Measurements from ENCODE around the gene KRT15. TPM values are rescaled to one million over a fixed set of nuclear protein-coding genes. Genes with fewer than 3 reads are reported as not detected.

The KRT15 gene
- total and polyA plus RNA-seq, 5 donors: 0.11 TPM; not detected in 4

- no peaks in the 10 kb centered on the region for H3K9me3 ChIP-seq (ENCODE audit: control insufficient read depth, low read length)
- no peak overlapping the region for H3K4me3 ChIP-seq (ENCODE audit: low read length)
- intact Hi-C loops (cut with DNase I): no loop called here
- WGBS: 75% methylated on average over 10 of the region's 10 CpGs
- H3K27me3 ChIP-seq (ENCODE audit: control insufficient read depth, insufficient read depth): no peaks in the 10 kb centered on the region
- H3K27ac ChIP-seq (ENCODE audit: low read length): no peak overlapping the region
- DNase-seq (no peak), ATAC-seq (no peak)
- H3K4me1 ChIP-seq (ENCODE audit: control insufficient read depth, insufficient read depth, low read length): no peaks in the 10 kb centered on the region
Measured at GRCh38 chr17:41511716-41512115, 7.0 kb downstream of the KRT15 start.

- intact Hi-C loops (cut with DNase I): no loop called here
- 57% methylated on average over 4 of the region's 4 CpGs for WGBS
- Histone ChIP-seq H3K4me3 (ENCODE audit: low read length) (no peak overlapping the region), H3K9me3 (ENCODE audit: control insufficient read depth, low read length) (no peaks in the 10 kb centered on the region), H3K27me3 (ENCODE audit: control insufficient read depth, insufficient read depth) (no peaks in the 10 kb centered on the region), H3K4me1 (ENCODE audit: control insufficient read depth, insufficient read depth, low read length) (no peaks in the 10 kb centered on the region), H3K27ac (ENCODE audit: low read length) (no peak overlapping the region)
- ATAC-seq (peak in 1 of 2 donors; percentile 57), DNase-seq (no peak)
Measured at GRCh38 chr17:41511116-41511515, 7.6 kb downstream of the KRT15 start.

- no peaks in the 10 kb centered on the region for H3K27me3 ChIP-seq (ENCODE audit: control insufficient read depth, insufficient read depth)
- no peaks in the 10 kb centered on the region for H3K9me3 ChIP-seq (ENCODE audit: control insufficient read depth, low read length)
- 76% methylated on average over 7 of the region's 7 CpGs for WGBS
- DNase-seq (no peak), ATAC-seq (no peak)
- no peak overlapping the region for H3K4me3 ChIP-seq (ENCODE audit: low read length)
- H3K27ac ChIP-seq (ENCODE audit: low read length): no peak overlapping the region
- intact Hi-C loops (cut with DNase I): no loop called here
- H3K4me1 ChIP-seq (ENCODE audit: control insufficient read depth, insufficient read depth, low read length): no peaks in the 10 kb centered on the region
Measured at GRCh38 chr17:41510251-41511065, 8.2 kb downstream of the KRT15 start.

- no peak for DNase-seq
- Histone ChIP-seq H3K27me3 (ENCODE audit: control insufficient read depth, insufficient read depth) (no peaks in the 10 kb centered on the region), H3K4me1 (ENCODE audit: control insufficient read depth, insufficient read depth, low read length) (no peaks in the 10 kb centered on the region), H3K4me3 (ENCODE audit: low read length) (no peak overlapping the region), H3K27ac (ENCODE audit: low read length) (no peak overlapping the region), H3K9me3 (ENCODE audit: control insufficient read depth, low read length) (no peaks in the 10 kb centered on the region)
- WGBS: 44% methylated on average over 10 of the region's 10 CpGs
- ATAC-seq: no peak
- intact Hi-C loops (cut with DNase I): no loop called here
Measured at GRCh38 chr17:41507315-41507880, 11.3 kb downstream of the KRT15 start.

- Histone ChIP-seq H3K9me3 (ENCODE audit: control insufficient read depth, low read length) (no peaks in the 10 kb centered on the region), H3K27me3 (ENCODE audit: control insufficient read depth, insufficient read depth) (no peaks in the 10 kb centered on the region), H3K27ac (ENCODE audit: low read length) (no peak overlapping the region), H3K4me3 (ENCODE audit: low read length) (no peak overlapping the region), H3K4me1 (ENCODE audit: control insufficient read depth, insufficient read depth, low read length) (no peaks in the 10 kb centered on the region)
- no peak for DNase-seq
- intact Hi-C loops (cut with DNase I): no loop called here
- no peak for ATAC-seq
- WGBS: 80% methylated on average over 14 of the region's 14 CpGs
Measured at GRCh38 chr17:41505809-41506767, 12.6 kb downstream of the KRT15 start.

- 85% methylated on average over 17 of the region's 17 CpGs for WGBS
- no peaks in the 10 kb centered on the region for H3K9me3 ChIP-seq (ENCODE audit: control insufficient read depth, low read length)
- ATAC-seq (no peak), DNase-seq (no peak)
- intact Hi-C loops (cut with DNase I): no loop called here
- H3K27me3 ChIP-seq (ENCODE audit: control insufficient read depth, insufficient read depth): no peaks in the 10 kb centered on the region
- no peak within 1 kb of the TSS for H3K27ac ChIP-seq (ENCODE audit: low read length)
- no peaks in the 10 kb centered on the region for H3K4me1 ChIP-seq (ENCODE audit: control insufficient read depth, insufficient read depth, low read length)
- no peak within 1 kb of the TSS for H3K4me3 ChIP-seq (ENCODE audit: low read length)
Measured at GRCh38 chr17:41505007-41505808, 13.5 kb downstream of the KRT15 start, which contains the start of gene KRT13. TSS of gene KRT13 (minus strand) at chr17:41505612. CDS start at chr17:41505550, 62 bp downstream.

- H3K4me3 ChIP-seq (ENCODE audit: low read length): no peak overlapping the region
- DNase-seq (no peak), ATAC-seq (no peak)
- H3K9me3 ChIP-seq (ENCODE audit: control insufficient read depth, low read length): no peaks in the 10 kb centered on the region
- intact Hi-C loops (cut with DNase I): no loop called here
- H3K27ac ChIP-seq (ENCODE audit: low read length): no peak overlapping the region
- no peaks in the 10 kb centered on the region for H3K27me3 ChIP-seq (ENCODE audit: control insufficient read depth, insufficient read depth)
- no peaks in the 10 kb centered on the region for H3K4me1 ChIP-seq (ENCODE audit: control insufficient read depth, insufficient read depth, low read length)
- 69% methylated on average over 8 of the region's 8 CpGs for WGBS
Measured at GRCh38 chr17:41504246-41504977, 14.3 kb downstream of the KRT15 start.

GRCh38 chr17:41503202-41503601 is 15.5 kb downstream of the KRT15 start:
- DNase-seq (no peak), ATAC-seq (no peak)
- intact Hi-C loops (cut with DNase I): no loop called here
- H3K9me3 ChIP-seq (ENCODE audit: control insufficient read depth, low read length): no peaks in the 10 kb centered on the region
- no peak overlapping the region for H3K27ac ChIP-seq (ENCODE audit: low read length)
- H3K27me3 ChIP-seq (ENCODE audit: control insufficient read depth, insufficient read depth): no peaks in the 10 kb centered on the region
- H3K4me3 ChIP-seq (ENCODE audit: low read length): no peak overlapping the region
- no peaks in the 10 kb centered on the region for H3K4me1 ChIP-seq (ENCODE audit: control insufficient read depth, insufficient read depth, low read length)
- WGBS: 79% methylated on average over 9 of the region's 9 CpGs

- Histone ChIP-seq H3K9me3 (ENCODE audit: control insufficient read depth, low read length) (no peaks in the 10 kb centered on the region), H3K4me3 (ENCODE audit: low read length) (no peak overlapping the region), H3K4me1 (ENCODE audit: control insufficient read depth, insufficient read depth, low read length) (no peaks in the 10 kb centered on the region), H3K27ac (ENCODE audit: low read length) (no peak overlapping the region), H3K27me3 (ENCODE audit: control insufficient read depth, insufficient read depth) (no peaks in the 10 kb centered on the region)
- DNase-seq (no peak), ATAC-seq (peak in 1 of 2 donors; percentile 9)
- intact Hi-C loops (cut with DNase I): no loop called here
- 58% methylated on average over 15 of the region's 15 CpGs for WGBS
Measured at GRCh38 chr17:41500131-41500911, 18.4 kb downstream of the KRT15 start.

Measured in right cardiac atrium (tissue), 5 donors.